ENCODE data around the gene NEB.

The NEB gene

GRCh38 chr2:151733771-151734672, at the start of gene NEB:
NEB (minus strand) TSS chr2:151734476; CDS start chr2:151733156, 1,320 bp downstream.
- DNase-seq (ENCODE audit: low read depth) = no peak

GRCh38 chr2:151783133-151783520, 48.9 kb upstream of the NEB start:
- DNase-seq (ENCODE audit: low read depth) = no peak

- no peak for DNase-seq (ENCODE audit: low read depth)
Observed at GRCh38 chr2:151782378-151783132, 48.3 kb upstream of the NEB start.

GRCh38 chr2:151781642-151782041, 47.4 kb upstream of the NEB start:
- DNase-seq (ENCODE audit: low read depth) = no peak

- no peak for DNase-seq (ENCODE audit: low read depth)
Observed at GRCh38 chr2:151780938-151781337, 46.7 kb upstream of the NEB start.

- DNase-seq (ENCODE audit: low read depth) = no peak
Observed at GRCh38 chr2:151777935-151778334, 43.7 kb upstream of the NEB start.

GRCh38 chr2:151777487-151777886, 43.2 kb upstream of the NEB start:
- no peak for DNase-seq (ENCODE audit: low read depth)

GRCh38 chr2:151776367-151776766, 42.1 kb upstream of the NEB start:
- DNase-seq (ENCODE audit: low read depth) = no peak

GRCh38 chr2:151775057-151775740, 40.9 kb upstream of the NEB start:
- no peak for DNase-seq (ENCODE audit: low read depth)

GRCh38 chr2:151774506-151774905, 40.2 kb upstream of the NEB start:
- no peak for DNase-seq (ENCODE audit: low read depth)

GRCh38 chr2:151771599-151772358, 37.5 kb upstream of the NEB start:
- no peak for DNase-seq (ENCODE audit: low read depth)

- no peak for DNase-seq (ENCODE audit: low read depth)
Observed at GRCh38 chr2:151770995-151771394, 36.7 kb upstream of the NEB start.

GRCh38 chr2:151769606-151770005, 35.3 kb upstream of the NEB start:
- DNase-seq (ENCODE audit: low read depth) = no peak

GRCh38 chr2:151767536-151767935, 33.3 kb upstream of the NEB start:
- DNase-seq (ENCODE audit: low read depth) = no peak

- DNase-seq (ENCODE audit: low read depth) = no peak
Observed at GRCh38 chr2:151766437-151767153, 32.3 kb upstream of the NEB start.

GRCh38 chr2:151765760-151766410, 31.6 kb upstream of the NEB start:
- no peak for DNase-seq (ENCODE audit: low read depth)

GRCh38 chr2:151762694-151763093, 28.4 kb upstream of the NEB start:
- no peak for DNase-seq (ENCODE audit: low read depth)

GRCh38 chr2:151761687-151762086, 27.4 kb upstream of the NEB start:
- DNase-seq (ENCODE audit: low read depth) = no peak

GRCh38 chr2:151761193-151761592, 26.9 kb upstream of the NEB start:
- DNase-seq (ENCODE audit: low read depth) = no peak

GRCh38 chr2:151760139-151760650, 25.9 kb upstream of the NEB start:
- DNase-seq (ENCODE audit: low read depth) = no peak
